Large intestine (tissue), 12 donors: ENCODE data around the gene HTN3. TPM values are rescaled to one million over a fixed set of nuclear protein-coding genes. Genes with fewer than 3 reads are reported as not detected.
"Not testable (repeated sequence)": the region's sequence is repeated elsewhere in the genome, so short reads cannot be mapped to it uniquely, and the experiment has no call there.

Experiments
- DNase-seq, 2 donors: peaks; one replicate each; pipeline versions ENCODE4 v3.0.0 to v3.0.0-alpha.2; 2013
- H3K27ac ChIP-seq: one replicate; pipeline ENCODE4 v1.5.1; 2013; ENCODE audit warnings: low read length
- H3K27me3 ChIP-seq: 2 replicates; pipeline ENCODE4 v1.6.1; 2013; ENCODE audit warnings: low read length; ENCODE audit not compliant: control insufficient read depth, insufficient read depth
- H3K36me3 ChIP-seq: 2 replicates; pipeline ENCODE4 v1.6.1; 2013; ENCODE audit warnings: low read length; ENCODE audit not compliant: control insufficient read depth, insufficient read depth
- H3K4me1 ChIP-seq: one replicate; pipeline ENCODE4 v1.6.1; 2013; ENCODE audit warnings: low read length; ENCODE audit not compliant: control insufficient read depth, insufficient read depth
- H3K4me3 ChIP-seq: one replicate; pipeline ENCODE4 v1.5.1; 2013; ENCODE audit warnings: low read length
- H3K9me3 ChIP-seq: one replicate; pipeline ENCODE4 v1.6.1; 2013; ENCODE audit warnings: mild to moderate bottlenecking, low read depth, low read length, moderate library complexity; ENCODE audit not compliant: control insufficient read depth
- WGBS: methylation state at CpG from one replicate; pipeline ENCODE4 v1.1.5; 2013; ENCODE audit warnings: low lambda C conversion rate; ENCODE audit not compliant: insufficient coverage; 5-methylcytosine and 5-hydroxymethylcytosine counted together
- long read RNA-seq, 11 donors: transcript quantifications; one replicate each; lab custom pipeline, GENCODE V29; 2026
- polyA plus RNA-seq: library from polyadenylated mRNA; unstranded; fragments of 120-200 nt; gene quantifications from one replicate; pipeline ENCODE4 v1.2.1, GENCODE V29; 2013

Gene HTN3
- polyA plus RNA-seq: not detected
- long read RNA-seq, donor 1: 0 reads
- long read RNA-seq, donor 2: 0 reads
- long read RNA-seq, donor 3: 0 reads
- long read RNA-seq, donor 4: 0 reads
- long read RNA-seq, donor 5: 0 reads
- long read RNA-seq, donor 6: 0 reads
- long read RNA-seq, donor 7: 0 reads
- long read RNA-seq, donor 8: 0 reads
- long read RNA-seq, donor 9: 0 reads
- long read RNA-seq, donor 10: 0 reads
- long read RNA-seq, donor 11: 0 reads

DNA sequence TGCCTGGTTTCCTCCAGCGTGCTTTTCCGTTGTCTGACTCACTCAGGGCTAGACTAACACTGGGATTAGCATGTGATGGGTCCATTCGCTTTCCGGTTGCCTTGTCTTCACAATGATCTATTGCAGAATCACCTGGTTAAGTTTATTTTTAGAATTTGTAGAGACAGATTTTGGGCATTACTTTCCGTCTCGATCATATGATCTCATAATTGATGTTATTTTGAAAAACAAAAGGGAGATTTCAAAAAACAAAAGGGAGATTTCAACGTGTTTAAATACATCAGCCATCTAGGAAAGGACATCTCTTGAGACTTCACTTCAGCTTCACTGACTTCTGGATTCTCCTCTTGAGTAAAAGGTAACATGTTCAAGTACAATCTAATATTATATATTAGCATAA lies at the start of gene HTN3:
Gene HTN3, plus strand, starts transcription at position 301 of the 400 bp plus-strand sequence. CDS start 2,282 bp downstream, outside the sequence.
- H3K36me3 ChIP-seq, DNase-seq, H3K4me3 ChIP-seq, H3K9me3 ChIP-seq, H3K4me1 ChIP-seq, H3K27me3 ChIP-seq, H3K27ac ChIP-seq: not testable (repeated sequence)
- 81% methylated on average over 3 of the region's 7 CpGs for WGBS

- WGBS: 60% methylated on average over 1 of the region's 2 CpGs
- peak; percentile 4 to 22 for DNase-seq
Observed at GRCh38 chr4:69984030-69984443, 44.2 kb upstream of the HTN3 start.

GRCh38 chr4:69986663-69987062 lies 41.6 kb upstream of the HTN3 start:
- Histone ChIP-seq H3K4me3 (no peak overlapping the region), H3K27me3 (no peaks in the 10 kb centered on the region), H3K27ac (no peak overlapping the region), H3K4me1 (no peaks in the 10 kb centered on the region), H3K36me3 (no peaks in the 10 kb centered on the region), H3K9me3 (no peaks in the 10 kb centered on the region)
- no peak for DNase-seq
- 56% methylated on average over 1 of the region's 1 CpG for WGBS

More at GRCh38 chr4:69984030-69984443, 44.2 kb upstream of the HTN3 start:
- Histone ChIP-seq H3K9me3 (no peaks in the 10 kb centered on the region), H3K27me3 (no peaks in the 10 kb centered on the region), H3K36me3 (no peaks in the 10 kb centered on the region), H3K4me1 (no peaks in the 10 kb centered on the region), H3K4me3 (no peak overlapping the region), H3K27ac (no peak overlapping the region)

GRCh38 chr4:69991016-69991415 lies 37.2 kb upstream of the HTN3 start:
- Histone ChIP-seq H3K27me3 (no peaks in the 10 kb centered on the region), H3K4me1 (no peaks in the 10 kb centered on the region), H3K27ac (no peak overlapping the region), H3K4me3 (no peak overlapping the region), H3K36me3 (no peaks in the 10 kb centered on the region), H3K9me3 (no peaks in the 10 kb centered on the region)
- no peak for DNase-seq
- 47% methylated on average over 3 of the region's 4 CpGs for WGBS

DNA sequence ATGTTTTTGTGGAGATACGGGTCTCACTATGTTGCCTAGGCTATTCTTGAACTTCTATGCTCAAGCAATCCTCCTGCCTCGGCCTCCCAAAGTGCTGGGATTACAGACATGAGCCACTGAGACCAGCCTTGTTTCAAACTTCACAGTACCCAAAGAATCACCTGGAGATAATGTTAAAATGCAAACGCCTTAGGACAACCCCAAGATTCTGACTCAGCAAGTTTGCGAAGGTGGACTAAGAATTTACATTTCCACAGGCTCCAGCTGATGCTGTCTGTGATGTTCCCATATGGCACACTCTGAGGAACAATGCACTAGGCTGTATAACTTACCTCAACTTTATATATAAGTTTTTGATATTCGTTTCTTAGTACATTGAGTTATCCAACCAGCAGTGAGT lies 33.5 kb upstream of the HTN3 start:
- Histone ChIP-seq H3K36me3 (no peaks in the 10 kb centered on the region), H3K27me3 (no peaks in the 10 kb centered on the region), H3K9me3 (no peaks in the 10 kb centered on the region), H3K4me3 (no peak overlapping the region), H3K27ac (no peak overlapping the region), H3K4me1 (no peaks in the 10 kb centered on the region)
- WGBS: no CpG with 5 or more reads among the region's 5 CpGs
- DNase-seq: no peak

DNA sequence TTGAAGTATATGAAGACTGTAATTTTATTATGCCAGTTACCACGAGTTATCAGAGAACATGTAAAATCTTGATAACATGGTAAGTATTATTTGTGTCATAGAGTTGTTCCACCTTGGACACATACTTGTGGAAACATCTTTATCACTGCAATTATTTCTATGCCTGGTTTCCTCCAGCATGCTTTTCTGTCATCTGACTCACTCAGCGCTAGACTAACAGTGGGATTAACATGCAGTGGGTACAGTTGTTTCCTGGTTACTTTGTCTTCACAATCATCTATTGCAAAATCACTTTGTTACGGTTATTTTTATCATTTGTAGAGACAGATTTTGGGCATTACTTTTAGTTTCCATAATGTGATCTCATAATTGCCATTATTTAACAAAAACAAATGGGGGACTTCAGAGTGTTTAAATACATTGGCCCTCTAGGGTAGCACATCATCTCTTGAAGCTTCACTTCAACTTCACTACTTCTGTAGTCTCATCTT lies 32.7 kb upstream of the HTN3 start, which contains the start of gene STATH:
Gene STATH, plus strand, starts transcription at position 441 of the 491 bp plus-strand sequence. CDS start 2,472 bp downstream, outside the sequence.
- Histone ChIP-seq H3K4me3 (no peak within 1 kb of the TSS), H3K27ac (no peak within 1 kb of the TSS), H3K27me3 (no peaks in the 10 kb centered on the region), H3K36me3 (no peaks in the 10 kb centered on the region), H3K4me1 (no peaks in the 10 kb centered on the region), H3K9me3 (no peaks in the 10 kb centered on the region)
- 80% methylated on average over 2 of the region's 3 CpGs for whole genome bisulfite sequencing
- DNase-seq: no peak

GRCh38 chr4:69999420-69999819 lies 28.8 kb upstream of the HTN3 start:
- Histone ChIP-seq H3K36me3 (no peaks in the 10 kb centered on the region), H3K4me3 (no peak overlapping the region), H3K9me3 (no peaks in the 10 kb centered on the region), H3K4me1 (no peaks in the 10 kb centered on the region), H3K27me3 (no peaks in the 10 kb centered on the region), H3K27ac (no peak overlapping the region)
- WGBS: 100% methylated on average over 2 of the region's 3 CpGs
- no peak for DNase-seq

DNA sequence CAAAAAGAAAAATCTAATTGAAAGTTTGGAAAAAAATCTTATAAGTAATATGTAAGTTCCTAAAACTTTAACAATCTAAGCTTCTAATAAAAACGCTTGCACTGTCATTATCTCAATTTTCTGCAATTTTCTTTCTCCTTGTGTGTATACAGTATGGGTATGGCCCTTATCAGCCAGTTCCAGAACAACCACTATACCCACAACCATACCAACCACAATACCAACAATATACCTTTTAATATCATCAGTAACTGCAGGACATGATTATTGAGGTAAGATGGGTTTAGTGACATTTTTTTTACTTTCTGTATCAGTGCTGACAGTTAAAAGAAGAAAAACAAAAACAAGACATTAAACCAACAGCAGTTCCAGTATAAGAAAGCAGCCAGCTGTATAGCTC lies 27.5 kb upstream of the HTN3 start:
- Histone ChIP-seq H3K27ac (no peak overlapping the region), H3K36me3 (no peaks in the 10 kb centered on the region), H3K27me3 (no peaks in the 10 kb centered on the region), H3K4me1 (no peaks in the 10 kb centered on the region), H3K4me3 (no peak overlapping the region), H3K9me3 (no peaks in the 10 kb centered on the region)
- no peak for DNase-seq
- WGBS: 100% methylated on average over 1 of the region's 1 CpG

- Histone ChIP-seq H3K36me3 (no peaks in the 10 kb centered on the region), H3K4me3 (no peak overlapping the region), H3K9me3 (no peaks in the 10 kb centered on the region), H3K27ac (no peak overlapping the region), H3K27me3 (no peaks in the 10 kb centered on the region), H3K4me1 (no peaks in the 10 kb centered on the region)
- DNase-seq: no peak
Observed at GRCh38 chr4:70002507-70002906, 25.8 kb upstream of the HTN3 start.

GRCh38 chr4:70008771-70009170 lies 19.5 kb upstream of the HTN3 start:
- Histone ChIP-seq H3K4me3 (no peak overlapping the region), H3K27me3 (no peaks in the 10 kb centered on the region), H3K4me1 (no peaks in the 10 kb centered on the region), H3K9me3 (no peaks in the 10 kb centered on the region), H3K27ac (no peak overlapping the region), H3K36me3 (no peaks in the 10 kb centered on the region)
- WGBS: 55% methylated on average over 2 of the region's 3 CpGs
- DNase-seq: no peak

GRCh38 chr4:70019006-70019405 lies 9.3 kb upstream of the HTN3 start:
- not testable (repeated sequence) for H3K4me3 ChIP-seq, DNase-seq, H3K27ac ChIP-seq, H3K9me3 ChIP-seq, H3K27me3 ChIP-seq, H3K36me3 ChIP-seq, H3K4me1 ChIP-seq
- WGBS: no CpG with 5 or more reads among the region's 10 CpGs
